ENCODE results near the gene SULT1C2.

Gene SULT1C2

DNA sequence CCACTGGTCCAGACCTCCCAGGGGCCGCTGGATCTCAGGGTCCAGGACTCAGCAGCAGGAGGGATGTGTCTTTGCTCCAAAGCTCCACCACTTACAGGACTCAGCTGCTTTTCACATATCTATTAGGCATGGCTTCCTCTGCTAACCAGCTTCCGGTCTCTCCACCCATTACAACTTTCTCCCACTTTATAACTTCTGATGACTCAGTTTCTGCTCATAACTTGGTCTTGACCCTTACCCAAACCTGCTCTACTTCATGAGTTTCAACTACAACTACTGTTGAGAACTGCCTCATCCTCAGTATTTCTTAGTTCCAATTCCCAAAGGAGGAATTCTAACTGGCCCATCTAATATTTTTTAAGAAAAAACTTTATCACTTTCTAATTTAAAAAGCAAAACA is 17.2 kb downstream of the SULT1C2 start:
- TF ChIP-seq, protein P1, sequence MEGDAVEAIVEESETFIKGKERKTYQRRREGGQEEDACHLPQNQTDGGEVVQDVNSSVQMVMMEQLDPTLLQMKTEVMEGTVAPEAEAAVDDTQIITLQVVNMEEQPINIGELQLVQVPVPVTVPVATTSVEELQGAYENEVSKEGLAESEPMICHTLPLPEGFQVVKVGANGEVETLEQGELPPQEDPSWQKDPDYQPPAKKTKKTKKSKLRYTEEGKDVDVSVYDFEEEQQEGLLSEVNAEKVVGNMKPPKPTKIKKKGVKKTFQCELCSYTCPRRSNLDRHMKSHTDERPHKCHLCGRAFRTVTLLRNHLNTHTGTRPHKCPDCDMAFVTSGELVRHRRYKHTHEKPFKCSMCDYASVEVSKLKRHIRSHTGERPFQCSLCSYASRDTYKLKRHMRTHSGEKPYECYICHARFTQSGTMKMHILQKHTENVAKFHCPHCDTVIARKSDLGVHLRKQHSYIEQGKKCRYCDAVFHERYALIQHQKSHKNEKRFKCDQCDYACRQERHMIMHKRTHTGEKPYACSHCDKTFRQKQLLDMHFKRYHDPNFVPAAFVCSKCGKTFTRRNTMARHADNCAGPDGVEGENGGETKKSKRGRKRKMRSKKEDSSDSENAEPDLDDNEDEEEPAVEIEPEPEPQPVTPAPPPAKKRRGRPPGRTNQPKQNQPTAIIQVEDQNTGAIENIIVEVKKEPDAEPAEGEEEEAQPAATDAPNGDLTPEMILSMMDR (IDR thresholded peaks at IDR 0.05; ENCODE audit: control insufficient read depth, insufficient read depth, low read depth, low read length, missing control alignments): no peak
- no peak for DNase-seq (ENCODE audit: low read depth)
- H3K4me3 ChIP-seq (ENCODE audit: control insufficient read depth, low read depth, low read length): no peak overlapping the region

DNA sequence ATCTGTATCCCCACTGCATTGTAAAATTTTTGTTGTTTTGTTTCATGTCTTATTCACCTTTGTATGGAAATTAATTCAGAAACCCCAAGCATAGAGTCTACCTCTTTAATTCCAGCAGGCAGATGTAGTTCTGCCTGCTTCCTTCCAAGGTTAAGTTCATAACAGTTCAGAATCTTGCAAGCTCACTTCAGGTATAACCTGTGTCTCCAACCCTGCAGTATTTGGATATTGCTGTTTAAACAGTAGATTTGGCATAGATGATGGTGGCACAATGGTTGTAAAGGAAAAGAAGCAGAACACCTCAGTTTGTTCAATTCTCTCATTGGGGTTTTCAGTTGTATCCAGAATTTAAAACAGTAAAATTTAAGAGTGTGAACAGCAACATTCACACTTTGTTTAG is 21.2 kb downstream of the SULT1C2 start:
- TF ChIP-seq, protein P1 (IDR thresholded peaks at IDR 0.05; ENCODE audit: control insufficient read depth, insufficient read depth, low read depth, low read length, missing control alignments): no peak
- H3K4me3 ChIP-seq (ENCODE audit: control insufficient read depth, low read depth, low read length): no peak overlapping the region
- DNase-seq (ENCODE audit: low read depth): no peak

DNA sequence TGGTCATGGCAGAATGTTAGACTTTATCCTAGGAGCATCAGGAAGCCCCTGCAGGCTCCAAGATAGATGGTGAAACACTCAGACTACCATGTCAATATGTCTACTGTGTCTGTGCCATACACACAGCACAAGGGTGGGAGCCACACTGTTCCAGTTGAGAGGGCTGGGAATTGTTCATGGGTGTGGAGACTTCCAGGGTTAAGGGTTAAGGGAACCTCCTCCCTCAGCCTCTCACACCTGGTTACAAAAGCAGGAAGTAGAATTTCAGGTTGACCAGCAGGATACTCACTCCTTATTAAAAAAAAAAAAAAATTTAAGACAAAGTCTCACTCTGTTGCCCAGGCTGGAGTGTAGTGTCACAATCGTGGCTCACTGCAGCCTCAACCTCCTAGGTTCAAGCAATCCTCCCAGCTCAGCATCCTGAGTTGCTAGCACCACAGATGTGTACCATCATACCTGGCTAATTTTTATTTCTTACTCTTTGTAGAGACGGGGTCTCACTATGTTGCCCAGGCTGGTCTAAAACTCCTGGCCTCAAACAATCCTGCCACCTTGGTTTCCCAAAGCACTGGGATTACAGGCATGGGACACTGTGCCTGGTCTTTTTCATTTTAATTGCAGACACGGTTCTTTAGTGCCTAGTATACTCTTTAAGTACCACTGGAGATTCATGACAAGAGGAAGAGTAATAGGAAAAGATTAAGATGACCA is 26.0 kb downstream of the SULT1C2 start:
- TF ChIP-seq, protein P1 (IDR thresholded peaks at IDR 0.05; ENCODE audit: control insufficient read depth, insufficient read depth, low read depth, low read length, missing control alignments): no peak
- H3K4me3 ChIP-seq (ENCODE audit: control insufficient read depth, low read depth, low read length): no peak overlapping the region
- no peak for DNase-seq (ENCODE audit: low read depth)

DNA sequence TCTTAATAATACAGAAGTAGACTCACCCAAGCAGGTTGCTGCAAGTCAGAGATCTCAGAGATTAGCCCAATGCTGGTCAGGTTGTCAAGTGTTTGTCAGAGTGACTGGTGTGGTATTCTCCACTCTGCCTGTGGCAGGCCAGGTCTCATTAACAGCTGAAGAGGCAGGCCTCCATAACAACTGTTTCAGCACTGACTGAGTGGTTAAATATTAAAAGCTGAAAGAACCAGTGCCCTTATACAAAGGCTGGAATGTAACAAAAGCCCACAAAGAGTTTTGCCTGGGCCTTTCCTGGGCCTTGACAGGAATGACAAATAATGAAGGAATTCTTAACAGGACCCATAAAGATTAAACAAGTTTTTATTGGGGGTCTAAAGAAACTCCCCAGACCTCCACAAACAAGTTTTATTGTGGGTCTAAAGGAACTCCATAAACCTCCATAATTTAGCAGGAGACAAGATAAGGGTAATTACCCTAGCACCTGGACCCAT is 26.8 kb downstream of the SULT1C2 start:
- DNase-seq (ENCODE audit: low read depth): no peak
- TF ChIP-seq, protein P1 (IDR thresholded peaks at IDR 0.05; ENCODE audit: control insufficient read depth, insufficient read depth, low read depth, low read length, missing control alignments): no peak
- H3K4me3 ChIP-seq (ENCODE audit: control insufficient read depth, low read depth, low read length): no peak overlapping the region

DNA sequence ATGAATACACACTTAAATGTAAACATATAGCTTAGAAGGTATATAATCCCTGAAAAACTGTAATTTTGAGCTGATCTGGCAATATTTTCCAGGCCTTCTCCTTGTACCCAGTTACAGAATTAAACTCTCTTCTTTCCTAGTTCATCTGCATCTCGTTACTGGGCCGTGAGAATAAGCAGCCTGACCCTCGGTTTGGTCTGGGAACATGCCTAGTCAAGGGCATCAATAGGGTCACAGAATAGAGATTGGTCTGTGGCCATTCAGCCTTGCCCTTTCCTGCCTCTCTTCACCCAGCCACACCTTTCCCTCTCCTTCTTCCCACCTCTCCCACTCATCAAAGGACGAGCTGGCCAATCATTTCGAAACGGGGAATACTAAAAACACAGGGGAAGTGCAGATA is 27.3 kb downstream of the SULT1C2 start:
- TF ChIP-seq, protein P1 (IDR thresholded peaks at IDR 0.05; ENCODE audit: control insufficient read depth, insufficient read depth, low read depth, low read length, missing control alignments): no peak
- no peak overlapping the region for H3K4me3 ChIP-seq (ENCODE audit: control insufficient read depth, low read depth, low read length)
- no peak for DNase-seq (ENCODE audit: low read depth)

DNA sequence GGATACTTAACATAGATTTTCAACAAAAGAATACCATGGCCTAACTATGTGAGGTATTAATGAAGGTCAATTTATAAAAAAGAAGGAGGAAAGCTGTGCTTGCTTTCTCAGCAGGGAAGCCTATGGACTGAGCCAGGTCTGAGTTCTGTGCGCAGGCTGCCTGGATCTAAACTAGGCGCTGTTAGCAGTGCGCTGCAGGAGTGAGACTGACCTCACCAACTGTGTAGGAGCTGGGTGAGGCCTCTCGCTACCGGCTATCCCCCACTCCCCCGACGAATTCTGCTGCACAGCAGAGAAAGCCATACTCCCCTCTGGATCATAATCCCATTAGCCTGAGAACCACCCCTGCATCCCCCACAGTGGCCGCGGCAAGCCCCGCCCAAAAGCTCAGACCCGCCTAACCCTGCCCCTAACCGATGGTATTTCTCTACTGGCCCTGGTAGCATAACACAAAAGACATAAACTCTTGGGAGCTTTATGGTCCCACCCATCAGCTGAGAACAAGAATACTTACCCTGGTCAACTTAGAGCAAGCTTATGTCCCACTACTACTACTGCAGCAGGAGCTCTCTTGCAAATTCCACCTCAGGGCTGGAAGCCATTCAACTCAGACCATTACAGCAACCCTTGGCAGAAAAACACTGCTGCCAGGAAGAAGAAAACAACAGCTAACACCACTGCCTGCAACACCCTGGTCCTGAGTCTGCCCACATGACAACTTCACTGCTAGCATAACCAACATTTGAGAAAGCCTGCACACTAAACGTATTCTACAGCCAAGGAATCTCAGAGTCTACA is 28.0 kb downstream of the SULT1C2 start:
- no peak overlapping the region for H3K4me3 ChIP-seq (ENCODE audit: control insufficient read depth, low read depth, low read length)
- DNase-seq (ENCODE audit: low read depth): no peak
- TF ChIP-seq, protein P1 (IDR thresholded peaks at IDR 0.05; ENCODE audit: control insufficient read depth, insufficient read depth, low read depth, low read length, missing control alignments): no peak

Measured in AG09309 (cell line).